ENCODE results near the gene ERVW-1.

DNA sequence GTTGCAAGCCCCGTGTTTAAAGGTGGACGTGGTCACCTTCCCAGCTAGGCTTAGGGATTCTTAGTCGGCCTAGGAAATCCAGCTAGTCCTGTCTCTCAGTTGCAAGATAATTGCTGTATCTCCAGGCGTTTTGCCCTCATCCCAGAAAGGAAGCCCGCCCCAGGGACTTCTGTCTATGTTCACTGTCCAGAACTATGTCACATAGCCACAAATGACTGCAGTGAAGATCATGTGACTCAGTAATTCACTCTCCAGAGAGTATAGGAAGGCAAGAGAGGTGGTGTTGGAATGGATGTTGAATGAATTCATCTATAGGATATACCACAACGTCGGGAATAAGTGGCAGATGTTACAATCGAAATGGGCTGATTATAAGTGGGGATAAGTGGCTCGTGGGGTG, 349 bp upstream of the ERVW-1 start:
- TF ChIP-seq ZNF274 (IDR thresholded peaks at IDR 0.05; ENCODE audit: low read depth, low read length) (no peak), SUZ12 (IDR thresholded peaks at IDR 0.05; ENCODE audit: extremely low read depth, insufficient read depth, insufficient read length) (no peak)
